Measurements from ENCODE around the gene INPP5F.

The INPP5F gene

DNA sequence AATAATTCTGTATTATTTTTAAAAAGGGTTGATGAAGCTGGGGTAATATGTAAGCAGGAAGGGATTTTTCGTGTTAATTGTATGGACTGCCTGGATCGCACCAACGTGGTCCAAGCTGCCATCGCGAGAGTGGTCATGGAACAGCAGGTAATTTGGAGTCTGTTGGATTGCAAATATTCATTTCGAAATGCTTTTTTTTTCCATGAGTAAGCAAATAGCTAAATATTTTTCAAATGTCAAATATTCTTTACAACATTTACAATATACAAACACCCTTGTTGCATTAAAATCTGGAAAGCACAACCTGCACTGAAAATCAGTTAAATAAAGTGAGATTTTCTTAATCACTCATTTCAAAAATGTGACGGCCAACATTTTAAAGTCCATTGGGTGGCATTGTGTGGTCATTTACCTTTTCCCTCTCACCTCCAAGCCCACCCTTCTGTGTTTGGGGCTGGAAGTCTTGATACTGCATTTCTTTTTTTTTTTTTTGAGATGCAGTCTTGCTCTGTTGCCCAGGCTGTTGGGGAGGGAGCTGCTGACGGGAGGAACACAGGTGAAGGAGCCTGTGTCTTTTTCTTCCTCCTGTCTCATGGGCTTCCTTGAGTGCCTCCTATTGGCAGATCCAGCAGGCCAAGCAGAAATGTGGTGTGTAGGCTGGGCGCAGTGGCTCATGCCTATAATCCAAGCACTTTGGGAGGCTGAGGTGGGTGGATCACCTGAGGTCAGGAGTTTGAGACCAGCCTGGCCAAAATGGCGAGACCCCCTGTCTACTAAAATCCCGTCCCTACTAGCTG lies 80.7 kb downstream of the INPP5F start:
- Histone ChIP-seq H3K36me3 (ENCODE audit: control insufficient read depth, insufficient read depth, low read length) (no peaks in the 10 kb centered on the region), H3K27me3 (ENCODE audit: control insufficient read depth, insufficient read depth, low read length) (no peaks in the 10 kb centered on the region), H3K79me2 (no peaks in the 10 kb centered on the region), H3K4me2 (ENCODE audit: low read length) (no peak overlapping the region), H3K4me1 (no peaks in the 10 kb centered on the region), H3K9me3 (ENCODE audit: control insufficient read depth, low read length) (no peaks in the 10 kb centered on the region), H2AFZ (no peak overlapping the region), H3K27ac (no peak overlapping the region), H3K4me3 (ENCODE audit: low read depth, low read length) (no peak overlapping the region), H3K9ac (no peak overlapping the region)
- TF ChIP-seq CTCF (IDR thresholded peaks at IDR 0.05) = no peak

- H3K9ac ChIP-seq = no peak overlapping the region
- no peaks in the 10 kb centered on the region for H3K9me3 ChIP-seq (ENCODE audit: control insufficient read depth, low read length)
- H3K27ac ChIP-seq = no peak overlapping the region
- no peak overlapping the region for H3K4me2 ChIP-seq (ENCODE audit: low read length)
- H3K4me1 ChIP-seq = no peaks in the 10 kb centered on the region
- TF ChIP-seq CTCF (IDR thresholded peaks at IDR 0.05) = no peak
- H3K36me3 ChIP-seq (ENCODE audit: control insufficient read depth, insufficient read depth, low read length) = no peaks in the 10 kb centered on the region
- no peaks in the 10 kb centered on the region for H3K79me2 ChIP-seq
- H3K4me3 ChIP-seq (ENCODE audit: low read depth, low read length) = no peak overlapping the region
- H2AFZ ChIP-seq = no peak overlapping the region
- no peaks in the 10 kb centered on the region for H3K27me3 ChIP-seq (ENCODE audit: control insufficient read depth, insufficient read depth, low read length)
Observed at GRCh38 chr10:119807960-119808697, 82.3 kb downstream of the INPP5F start.

DNA sequence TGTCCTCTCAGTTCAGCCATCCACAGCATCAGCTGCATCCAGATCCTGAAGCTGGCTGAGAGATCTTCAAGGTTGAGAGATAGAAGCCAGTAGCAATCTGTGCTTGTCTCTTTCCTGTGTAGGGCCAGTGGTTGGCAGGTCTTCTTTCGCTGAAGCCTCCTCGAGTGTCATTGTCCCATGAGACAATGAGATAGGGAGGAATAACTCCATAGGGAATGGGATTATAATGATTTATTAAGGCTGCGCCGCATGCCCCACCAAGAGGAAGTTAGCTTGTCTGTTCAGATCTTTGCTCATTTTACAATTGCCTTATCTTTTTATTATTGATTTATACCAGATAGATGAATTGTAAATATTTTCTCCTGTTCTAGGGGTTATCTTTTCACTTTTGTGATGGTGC lies 85.3 kb downstream of the INPP5F start:
- H3K27ac ChIP-seq = no peak overlapping the region
- no peaks in the 10 kb centered on the region for H3K4me1 ChIP-seq
- H3K79me2 ChIP-seq = no peaks in the 10 kb centered on the region
- no peak for TF ChIP-seq CTCF (IDR thresholded peaks at IDR 0.05)
- H3K9me3 ChIP-seq (ENCODE audit: control insufficient read depth, low read length) = no peaks in the 10 kb centered on the region
- no peak overlapping the region for H3K4me3 ChIP-seq (ENCODE audit: low read depth, low read length)
- no peak overlapping the region for H3K4me2 ChIP-seq (ENCODE audit: low read length)
- no peaks in the 10 kb centered on the region for H3K36me3 ChIP-seq (ENCODE audit: control insufficient read depth, insufficient read depth, low read length)
- no peaks in the 10 kb centered on the region for H3K27me3 ChIP-seq (ENCODE audit: control insufficient read depth, insufficient read depth, low read length)
- no peak overlapping the region for H3K9ac ChIP-seq
- H2AFZ ChIP-seq = no peak overlapping the region

DNA sequence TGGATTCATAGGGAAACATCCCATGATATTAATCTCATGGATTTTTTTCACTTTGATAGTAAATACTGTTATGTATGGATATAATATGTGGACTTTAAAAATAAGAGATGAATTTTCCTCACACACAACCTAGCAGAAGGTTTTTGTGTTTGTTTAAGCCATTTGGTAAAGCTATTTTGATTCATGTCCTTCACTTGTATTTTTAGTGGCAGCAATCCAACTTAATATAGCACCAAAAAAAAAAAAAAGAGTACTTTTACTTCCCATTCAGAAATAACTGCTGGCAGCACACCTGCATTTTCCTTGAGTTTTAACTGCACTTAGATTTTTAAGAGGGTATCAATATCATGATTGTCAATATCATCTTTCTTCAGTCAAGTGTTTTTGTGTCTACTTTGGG lies 86.8 kb downstream of the INPP5F start:
- H3K36me3 ChIP-seq (ENCODE audit: control insufficient read depth, insufficient read depth, low read length) = no peaks in the 10 kb centered on the region
- no peak overlapping the region for H2AFZ ChIP-seq
- H3K4me3 ChIP-seq (ENCODE audit: low read depth, low read length) = no peak overlapping the region
- no peaks in the 10 kb centered on the region for H3K9me3 ChIP-seq (ENCODE audit: control insufficient read depth, low read length)
- no peak overlapping the region for H3K9ac ChIP-seq
- no peaks in the 10 kb centered on the region for H3K4me1 ChIP-seq
- no peaks in the 10 kb centered on the region for H3K79me2 ChIP-seq
- no peak overlapping the region for H3K27ac ChIP-seq
- TF ChIP-seq CTCF (IDR thresholded peaks at IDR 0.05) = no peak
- no peak overlapping the region for H3K4me2 ChIP-seq (ENCODE audit: low read length)
- no peaks in the 10 kb centered on the region for H3K27me3 ChIP-seq (ENCODE audit: control insufficient read depth, insufficient read depth, low read length)
